HG02763 (cell line): ENCODE measurements around the gene ZNF670.
"Not testable (repeated sequence)": the region's sequence is repeated elsewhere in the genome, so short reads cannot be mapped to it uniquely, and the experiment has no call there.

Experiments
- ATAC-seq: cut with Tn5 transposase; IDR thresholded peaks from one replicate; pipeline ENCODE4 v1.9.1; 2021; ENCODE audit warnings: mild to moderate bottlenecking, moderate library complexity; ENCODE audit not compliant: unreplicated experiment

ZNF670 gene

DNA sequence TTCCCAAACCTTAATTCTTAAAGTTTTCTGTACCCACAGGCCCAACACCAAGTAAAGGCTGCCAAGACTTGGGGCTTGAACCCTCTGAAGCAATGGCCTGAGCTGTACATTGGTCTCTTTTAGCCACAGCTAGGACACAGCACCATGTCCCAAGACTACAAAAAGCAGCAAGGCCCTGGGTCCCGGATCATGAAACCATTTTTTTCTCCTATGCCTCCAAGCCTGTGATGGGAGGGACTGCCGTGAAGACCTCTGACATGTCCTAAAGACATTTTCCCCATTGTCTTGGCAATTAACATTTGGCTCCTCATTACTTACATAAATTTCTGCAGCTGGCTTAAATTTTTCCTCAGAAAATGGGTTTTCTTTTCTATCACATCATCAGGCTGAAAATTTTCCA is 30.9 kb downstream of the ZNF670 start:
- ATAC-seq, result no peak

DNA sequence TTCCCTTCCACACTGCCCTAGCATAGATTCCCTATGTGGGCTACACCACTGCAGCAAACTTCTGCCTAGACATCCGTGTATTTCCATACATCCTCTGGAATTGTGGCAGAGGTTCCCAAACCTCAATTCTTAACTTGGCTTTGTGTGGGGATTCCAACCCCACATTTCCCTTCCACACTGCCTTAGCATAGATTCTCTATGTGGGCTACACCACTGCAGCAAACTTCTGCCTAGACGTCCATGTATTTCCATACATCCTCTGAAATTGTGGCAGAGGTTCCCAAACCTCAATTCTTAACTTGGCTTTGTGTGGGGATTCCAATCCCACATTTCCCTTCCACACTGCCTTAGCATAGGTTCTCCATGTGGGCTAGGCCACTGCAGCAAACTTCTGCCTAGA is 31.4 kb downstream of the ZNF670 start:
- ATAC-seq, result no peak

DNA sequence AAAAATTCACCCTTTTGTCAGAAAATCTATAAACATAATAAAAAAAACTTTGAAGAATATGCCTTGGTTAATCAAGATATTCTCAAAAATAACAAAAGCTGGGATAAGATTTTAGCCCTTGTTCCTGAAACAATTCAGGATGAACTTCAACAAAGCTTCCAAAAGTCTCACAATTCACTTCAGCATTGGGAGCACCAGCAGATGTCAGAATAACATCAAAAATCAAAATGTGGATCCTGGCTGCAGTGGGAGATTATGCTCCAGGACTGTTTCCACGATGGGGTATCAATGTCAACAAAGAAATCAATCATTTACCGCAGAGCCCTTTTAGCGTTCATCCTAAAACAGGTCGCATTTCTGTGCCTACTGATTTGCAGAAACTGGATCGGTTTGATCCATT is 35.2 kb downstream of the ZNF670 start:
- no peak for ATAC-seq

DNA sequence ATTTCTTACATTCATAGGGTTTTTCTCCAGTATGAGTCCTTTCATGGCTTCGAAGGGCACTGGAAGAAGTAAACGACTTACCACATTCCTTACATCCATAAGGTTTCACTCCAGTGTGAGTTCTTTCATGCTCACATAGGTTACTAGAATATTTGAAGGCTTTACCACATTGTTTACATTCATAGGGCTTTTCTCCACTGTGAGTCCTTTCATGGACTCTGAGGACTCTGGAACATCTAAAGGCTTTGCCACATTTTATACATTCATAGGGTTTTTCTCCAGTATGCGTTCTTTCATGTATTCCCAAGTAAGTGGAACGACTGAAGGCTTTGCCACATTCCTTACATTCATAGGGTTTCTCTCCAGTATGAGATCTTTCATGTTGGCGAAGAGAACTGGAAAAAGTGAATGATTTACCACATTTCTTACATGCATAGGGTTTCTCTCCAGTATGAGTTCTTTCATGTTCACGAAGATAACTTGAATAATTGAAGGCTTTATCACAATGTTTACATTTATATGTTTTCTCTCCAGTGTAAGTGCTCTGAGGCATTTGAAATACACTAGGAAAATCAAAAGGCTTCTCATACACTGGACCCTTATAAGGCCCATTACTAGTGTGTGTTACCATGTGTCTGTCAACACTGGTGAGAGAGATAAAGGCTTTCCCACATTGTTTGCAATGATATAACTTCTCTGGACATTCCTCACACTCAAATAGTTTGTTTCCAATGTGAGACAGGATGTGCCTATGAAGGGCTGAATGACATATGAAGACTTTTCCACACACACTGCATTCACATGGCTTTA is 40.9 kb downstream of the ZNF670 start:
- no peak for ATAC-seq

DNA sequence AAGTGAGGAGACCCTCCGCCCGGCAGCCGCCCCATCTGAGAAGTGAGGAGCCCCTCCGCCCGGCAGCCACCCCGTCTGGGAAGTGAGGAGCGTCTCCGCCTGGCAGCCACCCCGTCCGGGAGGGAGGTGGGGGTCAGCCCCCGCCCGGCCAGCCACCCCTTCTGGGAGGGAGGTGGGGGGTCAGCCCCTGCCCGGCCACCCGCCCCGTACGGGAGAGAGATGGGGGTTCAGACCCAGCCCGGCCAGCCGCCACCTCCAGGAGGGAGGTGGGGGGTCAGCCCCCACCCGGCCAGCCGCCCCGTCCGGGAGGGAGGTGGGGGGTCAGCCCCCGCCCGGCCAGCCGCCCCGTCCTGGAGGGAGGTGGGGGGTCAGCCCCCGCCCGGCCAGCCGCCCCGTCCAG is 46.3 kb downstream of the ZNF670 start:
- not testable (repeated sequence) for ATAC-seq
